SU-DHL-6 (cell line): ENCODE measurements around the gene DNAJC8.
A peak's percentile ranks its signal among the peaks of the same experiment; 100 is the strongest.

ENCODE experiments used
- H2AFZ ChIP-seq: fragments of 200-600 bp; sonication (generic); 2 replicates; pipeline ENCODE4 v1.6.1; 2014; ENCODE audit warnings: low read depth, mild to moderate bottlenecking, moderate library complexity, mixed read lengths, antibody characterized with exemption, low read length; ENCODE audit not compliant: severe bottlenecking
- H3F3A ChIP-seq: fragments of 200-600 bp; shearing (Covaris generic); 2 replicates; pipeline ENCODE4 v1.6.0; 2016; ENCODE audit warnings: antibody characterized with exemption, mild to moderate bottlenecking; ENCODE audit not compliant: insufficient read depth
- H3K27ac ChIP-seq: fragments of 200-600 bp; sonication (generic); 2 replicates; pipeline ENCODE4 v1.5.1; 2016; ENCODE audit warnings: low read depth, mild to moderate bottlenecking, low read length, moderate library complexity, mixed read lengths
- H3K27me3 ChIP-seq: fragments of 200-600 bp; sonication (generic), shearing (Covaris generic); 2 replicates; pipeline ENCODE4 v1.6.0; 2014; ENCODE audit warnings: mild to moderate bottlenecking, low read length
- H3K36me3 ChIP-seq: fragments of 200-600 bp; sonication (generic); 2 replicates; pipeline ENCODE4 v1.6.1; 2014; ENCODE audit warnings: mild to moderate bottlenecking, low read length, mixed read lengths
- H3K4me2 ChIP-seq: fragments of 300-600, 200-600 bp; shearing (Covaris generic), sonication (generic); 2 replicates; pipeline ENCODE4 v1.6.0; 2014; ENCODE audit warnings: low read length, low read depth, mild to moderate bottlenecking; ENCODE audit not compliant: poor library complexity, severe bottlenecking
- H3K4me3 ChIP-seq: fragments of 200-600 bp; sonication (generic); 2 replicates; pipeline ENCODE4 v1.5.1; 2014; ENCODE audit warnings: antibody characterized with exemption, low read length, mild to moderate bottlenecking, mixed read lengths; ENCODE audit not compliant: insufficient read depth, poor library complexity, severe bottlenecking
- H3K79me2 ChIP-seq: fragments of 200-600 bp; sonication (generic); 2 replicates; pipeline ENCODE4 v1.6.1; 2014; ENCODE audit warnings: mild to moderate bottlenecking, low read length, moderate library complexity; ENCODE audit not compliant: insufficient read depth
- H3K9ac ChIP-seq: fragments of 200-600 bp; sonication (generic); 2 replicates; pipeline ENCODE4 v1.7.0; 2014; ENCODE audit warnings: mild to moderate bottlenecking, low read length
- H3K9me2 ChIP-seq: fragments of 200-600 bp; sonication (generic); replicated peaks from 2 replicates; pipeline ENCODE4 v1.6.1; 2014; ENCODE audit warnings: low read length; ENCODE audit not compliant: insufficient read depth
- H3K9me3 ChIP-seq: fragments of 200-600 bp; sonication (generic); 2 replicates; pipeline ENCODE4 v1.6.1; 2014; ENCODE audit warnings: low read length, mixed read lengths; ENCODE audit not compliant: insufficient read depth
- H4K20me1 ChIP-seq: fragments of 200-600 bp; sonication (generic); 2 replicates; pipeline ENCODE4 v1.6.1; 2014; ENCODE audit warnings: low read depth, mild to moderate bottlenecking, antibody characterized with exemption, low read length, moderate library complexity, mixed read lengths
- CTCF ChIP-seq: fragments of 200-600 bp; sonication (generic); IDR thresholded peaks from one replicate; pipeline ENCODE4 v1.5.1; 2017; ENCODE audit warnings: antibody characterized with exemption, mild to moderate bottlenecking, low read length, moderate library complexity; ENCODE audit not compliant: insufficient read depth, poor library complexity, severe bottlenecking
- EZH2phosphoT487 ChIP-seq: fragments of 200-600 bp; sonication (generic), shearing (Covaris generic); conservative IDR thresholded peaks from 2 replicates; pipeline ENCODE4 v1.6.1; 2018; ENCODE audit warnings: mild to moderate bottlenecking, antibody characterized with exemption, low read length, moderate library complexity, mixed read lengths

The DNAJC8 gene

GRCh38 chr1:28173980-28174297 lies 58.9 kb downstream of the DNAJC8 start:
- H3K9ac ChIP-seq = peak overlapping the region; percentile 74
- no peaks in the 10 kb centered on the region for H4K20me1 ChIP-seq
- H3K27ac ChIP-seq = peak overlapping the region; percentile 96
- H3K27me3 ChIP-seq = no peaks in the 10 kb centered on the region
- H3K79me2 ChIP-seq = peaks cover 51% of the 10 kb centered on the region
- H3K36me3 ChIP-seq = 0 out of 2 replicates have a peak, but pooled peaks cover 5% of the 10 kb centered on the region
- H3K9me3 ChIP-seq = no peaks in the 10 kb centered on the region
- H2AFZ ChIP-seq = no peak overlapping the region
- H3K9me2 ChIP-seq = no peaks in the 10 kb centered on the region
- TF ChIP-seq CTCF (no peak), EZH2phosphoT487 (no peak)
- H3K4me2 ChIP-seq = peak overlapping the region; percentile 90
- H3K4me3 ChIP-seq = peak overlapping the region; percentile 65
- peaks cover 53% of the 10 kb centered on the region for H3F3A ChIP-seq

- Histone ChIP-seq H3K27me3 (no peaks in the 10 kb centered on the region), H3K4me3 (peak overlapping the region; percentile 65), H3K79me2 (peaks cover 57% of the 10 kb centered on the region), H2AFZ (no peak overlapping the region), H3F3A (peaks cover 53% of the 10 kb centered on the region), H3K36me3 (0 out of 2 replicates have a peak, but pooled peaks cover 5% of the 10 kb centered on the region), H4K20me1 (no peaks in the 10 kb centered on the region), H3K9me2 (no peaks in the 10 kb centered on the region), H3K9ac (peak overlapping the region; percentile 74), H3K27ac (peak overlapping the region; percentile 96), H3K4me2 (peak overlapping the region; percentile 90), H3K9me3 (no peaks in the 10 kb centered on the region)
- TF ChIP-seq EZH2phosphoT487 = no peak
- TF ChIP-seq CTCF = no peak
Observed at GRCh38 chr1:28173151-28173979, 59.5 kb downstream of the DNAJC8 start.

- H3K79me2 ChIP-seq = peaks cover 62% of the 10 kb centered on the region
- H3K9ac ChIP-seq = peak overlapping the region; percentile 74
- H2AFZ ChIP-seq = no peak overlapping the region
- peak overlapping the region; percentile 90 for H3K4me2 ChIP-seq
- H3F3A ChIP-seq = peaks cover 53% of the 10 kb centered on the region
- 0 out of 2 replicates have a peak, but pooled peaks cover 5% of the 10 kb centered on the region for H3K36me3 ChIP-seq
- no peaks in the 10 kb centered on the region for H3K9me3 ChIP-seq
- no peaks in the 10 kb centered on the region for H3K9me2 ChIP-seq
- no peaks in the 10 kb centered on the region for H3K27me3 ChIP-seq
- no peak overlapping the region for H3K4me3 ChIP-seq
- TF ChIP-seq EZH2phosphoT487 (no peak), CTCF (no peak)
- no peaks in the 10 kb centered on the region for H4K20me1 ChIP-seq
- peak overlapping the region; percentile 96 for H3K27ac ChIP-seq
Observed at GRCh38 chr1:28172713-28173150, 60.1 kb downstream of the DNAJC8 start.
